ENCODE data around the gene HIPK2. TPM values are rescaled to one million over a fixed set of nuclear protein-coding genes. Genes with fewer than 3 reads are reported as not detected.
A peak's percentile ranks its signal among the peaks of the same experiment; 100 is the strongest.

The HIPK2 gene
- total and polyA plus RNA-seq, 5 donors, result 72.1 to 131 (median 96.1) TPM

DNA sequence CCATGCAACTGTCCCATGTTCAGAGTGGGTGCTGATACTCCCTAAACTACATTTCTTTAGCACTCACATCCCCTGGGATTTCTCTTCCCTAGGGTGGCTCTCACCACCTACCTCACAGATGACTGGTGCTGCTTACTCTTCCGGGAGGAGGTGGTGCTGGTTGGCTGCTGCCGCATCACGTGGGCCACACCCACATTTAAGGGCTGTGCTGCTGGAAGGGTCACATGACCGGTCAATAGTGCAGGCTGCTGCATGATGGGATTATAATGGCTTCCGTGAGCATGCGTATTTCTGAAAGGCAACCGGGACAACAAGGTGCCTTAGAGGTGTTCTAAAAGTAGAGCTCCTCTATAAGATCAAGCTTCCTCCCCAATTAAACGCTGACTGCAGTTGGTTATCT lies 177.5 kb downstream of the HIPK2 start:
- H3K27ac ChIP-seq (ENCODE audit: low read length), result no peak overlapping the region
- H3K4me3 ChIP-seq (ENCODE audit: low read length), result no peak overlapping the region
- DNase-seq, result no peak
- 85% methylated on average over 8 of the region's 8 CpGs for WGBS
- H3K27me3 ChIP-seq (ENCODE audit: control insufficient read depth, insufficient read depth), result no peaks in the 10 kb centered on the region
- intact Hi-C loops (cut with DNase I), result loop anchor here in 1 of 4 donors (5.0 kb wide), 1 partner anchor 402 kb away; no protein-coding TSS in a partner anchor
- H3K9me3 ChIP-seq (ENCODE audit: control insufficient read depth, low read length), result no peaks in the 10 kb centered on the region
- ATAC-seq, result no peak
- H3K4me1 ChIP-seq (ENCODE audit: control insufficient read depth, insufficient read depth, low read length), result peaks cover 3% of the 10 kb centered on the region

DNA sequence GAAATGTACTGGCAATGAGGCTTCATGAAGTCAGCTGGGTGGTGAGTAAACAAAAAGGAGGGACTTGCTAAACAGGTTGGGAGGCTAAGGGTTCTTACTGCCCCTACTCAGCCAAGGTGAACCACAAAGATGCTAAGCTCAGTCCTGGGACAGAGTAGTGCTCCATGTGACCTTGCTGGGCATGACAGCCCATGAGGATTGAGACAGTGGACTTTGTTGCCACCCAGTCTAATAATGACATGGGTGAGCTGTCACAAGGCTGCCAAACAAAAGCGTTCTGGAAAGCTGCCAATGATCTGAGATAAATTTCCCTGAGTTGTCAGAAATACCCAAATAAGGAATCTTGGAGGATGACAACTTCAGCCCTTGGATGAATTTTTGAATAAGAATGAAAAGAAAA lies 179.2 kb downstream of the HIPK2 start:
- Histone ChIP-seq H3K27ac (ENCODE audit: low read length) (no peak overlapping the region), H3K4me3 (ENCODE audit: low read length) (no peak overlapping the region), H3K4me1 (ENCODE audit: control insufficient read depth, insufficient read depth, low read length) (peaks cover 3% of the 10 kb centered on the region), H3K9me3 (ENCODE audit: control insufficient read depth, low read length) (no peaks in the 10 kb centered on the region), H3K27me3 (ENCODE audit: control insufficient read depth, insufficient read depth) (no peaks in the 10 kb centered on the region)
- peak; percentile 66 to 67 for ATAC-seq
- 31% methylated on average over 1 of the region's 1 CpG for WGBS
- DNase-seq, result no peak
- intact Hi-C loops (cut with DNase I), result no loop called here

- DNase-seq (peak in 1 of 3 donors; percentile 44), ATAC-seq (no peak)
- whole genome bisulfite sequencing, result 94% methylated on average over 5 of the region's 5 CpGs
- Histone ChIP-seq H3K9me3 (ENCODE audit: control insufficient read depth, low read length) (no peaks in the 10 kb centered on the region), H3K27me3 (ENCODE audit: control insufficient read depth, insufficient read depth) (no peaks in the 10 kb centered on the region), H3K4me3 (ENCODE audit: low read length) (no peak overlapping the region), H3K4me1 (ENCODE audit: control insufficient read depth, insufficient read depth, low read length) (no peaks in the 10 kb centered on the region), H3K27ac (ENCODE audit: low read length) (no peak overlapping the region)
- intact Hi-C loops (cut with DNase I), result no loop called here
Measured at GRCh38 chr7:139597028-139597427, 180.8 kb downstream of the HIPK2 start.

- WGBS, result 93% methylated on average over 17 of the region's 17 CpGs
- intact Hi-C loops (cut with DNase I), result no loop called here
- no peaks in the 10 kb centered on the region for H3K27me3 ChIP-seq (ENCODE audit: control insufficient read depth, insufficient read depth)
- no peaks in the 10 kb centered on the region for H3K9me3 ChIP-seq (ENCODE audit: control insufficient read depth, low read length)
- ATAC-seq (no peak), DNase-seq (peak in 1 of 3 donors; percentile 21)
- no peak overlapping the region for H3K27ac ChIP-seq (ENCODE audit: low read length)
- no peaks in the 10 kb centered on the region for H3K4me1 ChIP-seq (ENCODE audit: control insufficient read depth, insufficient read depth, low read length)
- H3K4me3 ChIP-seq (ENCODE audit: low read length), result no peak overlapping the region
Measured at GRCh38 chr7:139596626-139597025, 181.2 kb downstream of the HIPK2 start.

- Histone ChIP-seq H3K9me3 (ENCODE audit: control insufficient read depth, low read length) (no peaks in the 10 kb centered on the region), H3K27me3 (ENCODE audit: control insufficient read depth, insufficient read depth) (no peaks in the 10 kb centered on the region), H3K4me1 (ENCODE audit: control insufficient read depth, insufficient read depth, low read length) (no peaks in the 10 kb centered on the region), H3K27ac (ENCODE audit: low read length) (no peak overlapping the region), H3K4me3 (ENCODE audit: low read length) (no peak overlapping the region)
- peak in 1 of 3 donors; percentile 73 for DNase-seq
- 72% methylated on average over 5 of the region's 5 CpGs for WGBS
- intact Hi-C loops (cut with DNase I), result no loop called here
- ATAC-seq, result peak; percentile 12 to 63
Measured at GRCh38 chr7:139595806-139596205, 182.0 kb downstream of the HIPK2 start.

DNA sequence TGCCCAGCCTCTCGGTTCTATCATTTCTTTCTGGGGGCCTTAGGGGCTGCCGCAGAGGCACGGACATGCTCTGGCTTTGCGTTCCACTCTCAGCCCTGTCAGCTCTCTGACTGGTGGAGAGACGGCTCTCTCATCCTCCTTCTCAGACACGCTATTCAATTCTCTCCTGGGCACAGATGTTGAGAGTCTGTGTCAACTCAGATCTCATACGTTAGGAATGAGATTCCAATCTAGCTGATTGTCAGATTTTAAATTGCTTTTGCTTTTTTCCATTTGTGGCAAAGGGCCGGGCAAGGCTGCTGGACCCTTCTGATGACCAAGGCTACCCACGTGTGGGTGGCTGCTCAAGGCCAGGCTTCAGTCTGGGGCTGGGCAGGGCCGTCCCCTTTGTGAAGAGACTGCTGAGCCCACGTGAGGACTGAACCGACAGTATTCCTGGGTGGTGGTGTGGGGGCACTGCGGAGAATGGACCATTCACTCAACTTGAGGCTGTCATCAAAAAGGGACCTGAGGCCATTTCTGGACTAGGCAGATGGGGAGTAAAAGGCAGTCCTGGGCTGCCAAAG lies 182.8 kb downstream of the HIPK2 start:
- WGBS, result 89% methylated on average over 13 of the region's 13 CpGs
- ATAC-seq, result no peak
- intact Hi-C loops (cut with DNase I), result no loop called here
- H3K27ac ChIP-seq (ENCODE audit: low read length), result no peak overlapping the region
- DNase-seq, result peak in 1 of 3 donors; percentile 23
- H3K4me3 ChIP-seq (ENCODE audit: low read length), result no peak overlapping the region
- H3K4me1 ChIP-seq (ENCODE audit: control insufficient read depth, insufficient read depth, low read length), result no peaks in the 10 kb centered on the region
- no peaks in the 10 kb centered on the region for H3K27me3 ChIP-seq (ENCODE audit: control insufficient read depth, insufficient read depth)
- no peaks in the 10 kb centered on the region for H3K9me3 ChIP-seq (ENCODE audit: control insufficient read depth, low read length)

DNA sequence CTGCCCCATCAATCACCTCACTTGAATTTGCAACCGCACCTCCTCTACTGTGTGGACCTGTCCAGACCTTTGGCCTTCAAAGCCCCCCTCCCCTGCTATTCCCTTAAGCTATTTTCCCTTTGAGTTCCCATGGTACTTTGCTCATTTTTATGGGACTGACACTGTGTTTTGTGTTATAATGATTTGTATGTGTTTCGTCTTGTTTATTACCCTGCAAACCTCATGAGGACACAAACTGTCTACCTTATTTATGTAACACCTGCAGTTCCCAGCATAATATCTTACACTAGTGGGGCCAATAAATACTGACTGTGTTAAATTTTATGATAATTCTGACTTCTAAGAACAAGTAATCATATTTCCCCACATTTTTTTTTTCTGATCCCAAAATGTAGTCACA lies 183.7 kb downstream of the HIPK2 start:
- no peak overlapping the region for H3K4me3 ChIP-seq (ENCODE audit: low read length)
- H3K27me3 ChIP-seq (ENCODE audit: control insufficient read depth, insufficient read depth), result no peaks in the 10 kb centered on the region
- intact Hi-C loops (cut with DNase I), result no loop called here
- H3K27ac ChIP-seq (ENCODE audit: low read length), result no peak overlapping the region
- 98% methylated on average over 2 of the region's 2 CpGs for WGBS
- no peak for DNase-seq
- H3K9me3 ChIP-seq (ENCODE audit: control insufficient read depth, low read length), result no peaks in the 10 kb centered on the region
- ATAC-seq, result no peak
- no peaks in the 10 kb centered on the region for H3K4me1 ChIP-seq (ENCODE audit: control insufficient read depth, insufficient read depth, low read length)

DNA sequence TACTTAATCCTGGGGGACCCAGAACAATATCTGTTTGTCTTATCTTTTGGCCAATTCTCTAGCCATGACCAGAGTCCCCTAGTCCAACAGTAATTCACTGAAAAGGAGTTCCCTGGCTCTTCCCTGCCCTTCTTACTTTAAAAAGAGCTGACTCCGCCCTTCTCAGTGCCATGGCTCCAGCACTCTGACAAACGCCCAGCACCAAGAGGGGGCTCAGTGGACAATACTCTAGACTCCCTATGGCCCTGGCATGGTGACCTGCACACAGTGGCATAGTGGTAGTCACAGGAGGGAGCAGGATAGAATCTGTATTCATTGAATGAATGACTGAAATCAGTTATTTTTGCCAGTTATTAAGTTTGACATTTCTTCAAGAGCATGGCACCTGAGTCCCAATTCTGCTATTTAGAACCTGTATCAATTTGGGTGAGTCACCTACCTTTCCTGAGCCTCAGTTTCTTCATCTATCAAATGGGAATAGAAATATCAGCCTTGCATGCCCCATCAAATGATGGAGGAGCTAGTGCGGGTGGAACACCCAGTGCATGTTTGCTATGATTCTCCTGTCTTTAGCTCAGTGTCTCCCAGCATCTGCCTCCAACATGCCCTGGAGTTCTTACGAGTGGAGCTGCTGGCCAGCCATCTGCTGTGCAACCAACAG lies 184.9 kb downstream of the HIPK2 start:
- intact Hi-C loops (cut with DNase I), result no loop called here
- H3K4me1 ChIP-seq (ENCODE audit: control insufficient read depth, insufficient read depth, low read length), result no peaks in the 10 kb centered on the region
- no peak overlapping the region for H3K4me3 ChIP-seq (ENCODE audit: low read length)
- 89% methylated on average over 4 of the region's 4 CpGs for WGBS
- DNase-seq (no peak), ATAC-seq (no peak)
- no peaks in the 10 kb centered on the region for H3K27me3 ChIP-seq (ENCODE audit: control insufficient read depth, insufficient read depth)
- no peaks in the 10 kb centered on the region for H3K9me3 ChIP-seq (ENCODE audit: control insufficient read depth, low read length)
- H3K27ac ChIP-seq (ENCODE audit: low read length), result no peak overlapping the region

DNA sequence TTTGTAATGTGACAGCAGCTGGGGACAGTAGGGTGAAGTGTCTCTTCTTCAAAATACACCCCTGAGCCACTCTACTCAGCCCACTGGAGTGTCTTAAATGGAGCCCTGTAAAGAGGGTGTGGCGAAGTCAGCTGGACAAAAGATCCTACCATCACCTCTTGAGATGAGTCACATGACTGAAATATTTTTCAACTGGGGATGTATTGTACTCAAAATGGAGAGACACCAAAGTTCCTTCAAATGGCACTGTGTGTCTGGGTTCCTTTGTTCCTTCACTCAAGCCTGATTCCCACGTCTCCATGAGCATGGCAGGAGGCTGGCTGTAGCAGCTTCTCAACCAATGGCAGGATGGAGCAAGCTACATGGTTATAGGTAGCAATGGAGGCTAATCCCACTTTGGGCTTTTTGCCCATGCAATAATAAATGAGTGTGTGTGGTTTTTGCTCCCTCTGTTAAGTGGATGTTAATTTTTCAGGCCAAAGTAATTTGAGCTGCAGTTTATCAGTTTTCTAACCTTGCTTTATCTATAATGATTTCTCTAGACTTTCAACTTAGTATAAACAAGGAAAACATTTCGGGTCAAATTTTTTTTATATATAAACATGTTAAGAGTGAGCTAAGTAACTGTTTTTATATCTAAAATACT lies 186.1 kb downstream of the HIPK2 start:
- Histone ChIP-seq H3K9me3 (ENCODE audit: control insufficient read depth, low read length) (no peaks in the 10 kb centered on the region), H3K4me3 (ENCODE audit: low read length) (no peak overlapping the region), H3K27me3 (ENCODE audit: control insufficient read depth, insufficient read depth) (no peaks in the 10 kb centered on the region), H3K4me1 (ENCODE audit: control insufficient read depth, insufficient read depth, low read length) (no peaks in the 10 kb centered on the region), H3K27ac (ENCODE audit: low read length) (no peak overlapping the region)
- DNase-seq (no peak), ATAC-seq (no peak)
- intact Hi-C loops (cut with DNase I), result no loop called here
- 80% methylated on average over 3 of the region's 3 CpGs for WGBS

DNA sequence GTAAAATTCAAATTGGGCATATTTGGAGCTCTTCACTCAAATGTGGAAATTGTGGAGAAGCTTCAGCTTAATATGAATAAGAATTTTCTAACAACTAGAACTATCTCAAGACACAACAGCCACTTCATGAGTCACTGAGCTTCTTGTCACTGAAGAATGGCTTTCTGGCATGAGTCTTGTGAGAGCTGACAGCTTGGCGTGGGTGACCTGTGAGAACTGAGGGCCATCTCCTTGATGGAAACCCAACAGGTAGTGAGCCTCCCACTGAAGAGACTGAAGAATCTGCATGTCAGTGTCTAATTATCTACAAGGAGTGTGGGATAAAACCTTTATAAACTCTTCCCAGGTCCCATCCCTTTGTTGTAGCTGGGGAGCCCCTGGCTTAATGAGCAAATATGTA lies 188.3 kb downstream of the HIPK2 start:
- Histone ChIP-seq H3K27ac (ENCODE audit: low read length) (no peak overlapping the region), H3K4me3 (ENCODE audit: low read length) (no peak overlapping the region), H3K27me3 (ENCODE audit: control insufficient read depth, insufficient read depth) (no peaks in the 10 kb centered on the region), H3K4me1 (ENCODE audit: control insufficient read depth, insufficient read depth, low read length) (no peaks in the 10 kb centered on the region), H3K9me3 (ENCODE audit: control insufficient read depth, low read length) (no peaks in the 10 kb centered on the region)
- ATAC-seq, result no peak
- intact Hi-C loops (cut with DNase I), result no loop called here
- WGBS, result 92% methylated on average over 1 of the region's 1 CpG
- DNase-seq, result no peak

DNA sequence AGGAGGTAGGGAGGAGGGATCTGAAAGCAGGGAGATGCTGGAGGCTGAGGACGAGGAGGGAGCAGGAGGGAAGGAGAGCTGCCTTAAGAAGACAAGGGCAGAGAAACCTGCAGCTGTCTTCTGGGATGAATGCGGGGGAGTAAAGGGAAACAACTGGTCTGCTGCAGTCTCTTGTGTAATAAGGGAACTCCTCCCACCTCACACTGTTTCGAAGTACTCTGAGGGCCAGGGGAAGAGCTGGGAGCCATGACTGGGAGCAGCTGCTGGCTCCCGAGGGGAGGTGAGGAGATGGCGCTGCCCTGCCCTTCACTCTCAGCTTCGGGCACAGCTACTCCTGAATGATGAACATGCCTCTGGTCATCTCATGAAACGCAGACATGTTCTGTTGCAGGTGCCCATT lies 189.2 kb downstream of the HIPK2 start:
- ATAC-seq (peak; percentile 49 to 57), DNase-seq (peak in 1 of 3 donors; percentile 42)
- Histone ChIP-seq H3K4me3 (ENCODE audit: low read length) (no peak overlapping the region), H3K27ac (ENCODE audit: low read length) (no peak overlapping the region), H3K9me3 (ENCODE audit: control insufficient read depth, low read length) (no peaks in the 10 kb centered on the region), H3K4me1 (ENCODE audit: control insufficient read depth, insufficient read depth, low read length) (no peaks in the 10 kb centered on the region), H3K27me3 (ENCODE audit: control insufficient read depth, insufficient read depth) (no peaks in the 10 kb centered on the region)
- intact Hi-C loops (cut with DNase I), result no loop called here
- 49% methylated on average over 7 of the region's 7 CpGs for WGBS

Data from right cardiac atrium (tissue), 5 donors.